ENCODE data around the gene BRWD1.

BRWD1 gene

GRCh38 chr21:39313571-39314142 is at the start of gene BRWD1:
BRWD1 (minus strand) TSS chr21:39313632; CDS start chr21:39313491, 141 bp downstream.
- peak; percentile 76 for DNase-seq

- no peak for DNase-seq
Measured at GRCh38 chr21:39362733-39363132, 49.3 kb upstream of the BRWD1 start.

- no peak for DNase-seq
Measured at GRCh38 chr21:39359382-39359781, 46.0 kb upstream of the BRWD1 start.

DNA sequence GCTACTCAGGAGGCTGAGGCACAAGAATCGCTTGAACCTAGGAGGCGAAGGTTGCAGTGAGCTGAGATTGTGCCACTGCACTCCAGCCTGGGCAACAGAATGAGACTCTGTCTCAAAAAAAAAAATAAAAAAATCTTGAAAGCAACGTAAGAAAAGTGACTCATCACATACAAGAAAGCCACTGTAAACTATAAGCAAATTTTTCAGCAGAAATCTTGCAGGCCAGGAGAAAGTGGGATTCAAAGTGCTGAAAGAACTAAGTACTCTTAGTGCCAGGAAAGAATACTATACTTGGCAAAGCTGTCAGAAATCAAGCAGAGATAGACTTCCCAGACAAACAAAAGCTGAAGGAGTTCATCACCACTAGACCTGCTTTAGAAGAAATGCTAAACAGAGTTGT is 39.9 kb upstream of the BRWD1 start:
- DNase-seq: no peak

DNA sequence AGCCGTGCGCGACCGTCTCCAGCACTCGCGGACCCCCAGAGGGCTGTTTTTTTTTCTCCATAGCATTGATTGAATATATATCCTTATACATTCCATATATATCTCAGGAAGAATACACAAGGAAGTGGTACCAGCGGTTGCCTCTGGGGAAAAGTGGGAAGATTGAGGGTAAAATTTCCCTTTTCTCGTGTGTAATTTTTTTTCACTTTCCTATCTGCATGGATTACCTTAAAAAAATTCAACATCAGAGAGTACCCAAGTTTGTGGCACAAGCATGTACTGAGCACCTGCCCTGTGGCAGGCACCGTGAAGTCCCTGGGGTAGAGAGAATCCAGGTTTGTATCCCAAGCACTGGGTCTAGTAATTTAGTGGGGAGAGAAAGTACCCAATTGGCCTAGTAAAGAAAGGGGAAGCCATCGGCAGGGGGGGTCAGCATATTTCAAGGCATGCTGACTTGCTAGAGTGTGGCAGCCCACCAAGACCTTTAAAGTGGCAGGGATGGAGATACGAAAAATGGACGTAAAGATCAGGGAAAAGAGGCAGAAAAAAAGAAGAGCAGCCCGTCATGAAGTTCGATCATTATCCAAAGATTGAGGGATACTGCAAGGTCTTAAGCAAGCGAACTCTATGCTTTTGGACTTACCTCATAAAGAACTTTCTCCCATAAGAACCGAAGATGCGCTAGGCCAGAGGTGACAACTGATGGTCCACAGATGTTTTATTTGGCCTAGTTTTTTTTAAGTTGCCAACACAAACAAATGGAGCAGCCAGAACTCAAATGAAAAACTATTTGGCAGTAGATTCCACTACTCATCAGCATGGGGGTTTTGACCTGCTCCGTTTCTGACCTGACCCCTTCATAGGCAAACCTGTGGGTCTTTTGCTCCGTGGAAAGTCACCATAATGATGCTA is 36.9 kb upstream of the BRWD1 start:
- no peak for DNase-seq

GRCh38 chr21:39349211-39350093 is 36.0 kb upstream of the BRWD1 start:
- DNase-seq: peak; percentile 97

DNA sequence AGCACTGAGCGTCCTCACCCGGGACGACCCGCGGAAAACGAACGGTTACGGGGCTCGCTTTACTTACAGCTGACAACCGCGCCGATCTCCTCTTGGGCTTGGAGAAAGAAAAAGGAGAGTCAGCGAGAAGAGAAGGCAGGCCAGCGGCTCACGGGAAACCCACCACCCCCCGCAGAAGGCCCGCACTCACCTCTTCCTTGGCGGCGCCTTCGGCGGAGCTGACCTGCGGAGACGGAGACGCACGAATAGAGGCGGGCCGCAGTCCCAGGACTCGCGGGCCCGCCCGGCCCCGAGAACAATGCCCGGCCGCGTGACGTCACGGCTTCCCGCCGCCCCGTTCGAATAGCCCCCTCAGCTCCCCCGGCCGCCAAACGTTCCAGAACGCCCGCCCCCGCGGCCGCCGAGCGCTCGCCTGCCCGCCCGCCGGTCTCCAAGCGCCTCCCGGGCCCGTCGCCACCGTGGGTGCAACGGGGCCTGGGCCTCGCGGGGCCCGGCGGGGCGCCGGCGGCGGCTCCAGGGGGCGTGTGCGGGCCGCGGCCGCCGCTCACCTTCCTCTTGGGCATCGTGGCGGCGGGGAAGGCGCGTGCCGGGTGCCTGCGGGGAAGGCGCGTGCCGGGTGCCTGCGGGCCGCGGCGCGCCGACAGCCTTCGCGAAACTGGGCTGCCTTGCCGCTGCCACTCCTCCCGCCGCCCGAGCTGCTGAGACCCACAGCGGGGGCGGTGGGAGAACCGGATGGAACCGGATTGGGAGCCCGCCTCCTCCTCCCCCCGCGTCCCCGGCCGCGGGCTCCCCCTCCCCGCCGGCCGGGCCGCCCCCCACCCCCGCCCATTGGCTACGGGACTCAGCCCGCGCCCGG is 35.2 kb upstream of the BRWD1 start, which contains the start of gene HMGN1:
HMGN1 (minus strand) TSS at position 734 of the 856 bp plus-strand sequence; CDS start at position 563, 171 bp downstream.
- DNase-seq: peak; percentile 90

- no peak for DNase-seq
Measured at GRCh38 chr21:39348040-39348354, 34.6 kb upstream of the BRWD1 start.

GRCh38 chr21:39347537-39347936 is 34.1 kb upstream of the BRWD1 start:
- no peak for DNase-seq

DNA sequence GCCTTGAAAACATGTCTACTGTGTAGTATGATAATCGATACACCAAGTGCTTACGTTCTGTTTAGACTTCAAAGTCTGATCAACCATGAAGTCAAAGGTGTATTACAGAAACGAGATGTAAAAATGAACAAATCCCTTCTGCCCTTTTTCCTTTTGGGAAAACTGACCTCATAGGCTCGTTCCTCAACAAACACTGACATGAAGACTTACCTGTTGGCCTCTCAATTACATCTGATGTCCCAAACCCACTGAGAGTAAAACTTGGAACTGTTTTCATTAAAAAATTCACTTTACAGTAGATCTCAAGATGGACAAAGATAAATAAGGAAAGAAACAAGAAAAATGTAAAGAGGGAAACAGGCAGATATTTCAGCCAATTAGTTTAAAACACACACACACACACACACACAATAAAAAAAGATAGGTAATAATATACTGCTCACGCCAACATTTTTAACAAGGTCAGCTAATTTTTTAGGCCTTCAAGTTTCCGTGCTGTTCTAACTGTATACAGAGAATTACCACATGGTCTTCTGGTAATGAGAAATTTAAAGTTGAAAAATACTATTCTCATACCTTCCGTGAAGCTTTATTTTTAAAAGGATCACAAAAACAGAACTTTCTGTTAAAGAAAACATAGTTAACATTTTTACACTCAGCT is 33.4 kb upstream of the BRWD1 start:
- DNase-seq: no peak

DNA sequence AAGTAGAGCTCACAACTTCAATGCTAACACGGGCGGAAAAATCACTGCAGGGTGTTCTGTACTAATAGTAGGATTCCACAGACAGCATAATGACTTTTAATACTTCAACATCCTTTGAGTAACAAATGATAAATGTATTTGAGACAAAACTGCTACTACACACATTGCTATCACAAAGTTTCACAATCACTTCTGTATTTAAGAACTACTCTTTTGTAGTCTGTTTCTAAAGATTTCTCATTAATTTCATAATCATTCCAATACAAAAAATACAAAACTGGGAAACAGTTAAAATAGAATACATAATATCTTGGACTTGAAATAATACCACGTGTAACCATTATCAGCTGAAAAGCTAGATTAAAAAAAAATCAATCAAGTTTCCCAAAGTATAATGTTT is 32.8 kb upstream of the BRWD1 start:
- DNase-seq: no peak

DNA sequence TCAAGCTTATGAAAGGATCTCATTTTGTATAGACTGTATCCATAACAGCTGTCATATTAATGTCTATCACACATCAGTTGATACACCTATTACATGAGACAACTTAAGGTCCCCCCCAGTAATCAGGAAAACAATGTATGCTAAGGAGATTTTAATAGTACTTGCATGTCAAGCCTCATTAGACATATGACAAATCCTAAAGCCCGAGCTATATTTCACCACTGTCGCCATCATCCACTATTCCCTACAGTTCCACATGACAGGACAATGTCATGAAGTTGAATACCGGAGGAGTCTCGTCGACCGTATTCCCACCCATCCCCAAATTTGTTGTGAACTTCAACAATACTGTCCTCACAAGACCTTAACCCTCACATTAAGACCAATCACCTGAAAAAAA is 32.0 kb upstream of the BRWD1 start:
- no peak for DNase-seq

GRCh38 chr21:39344848-39345247 is 31.4 kb upstream of the BRWD1 start:
- DNase-seq: no peak

- DNase-seq: no peak
Measured at GRCh38 chr21:39341249-39341923, 28.0 kb upstream of the BRWD1 start.

DNA sequence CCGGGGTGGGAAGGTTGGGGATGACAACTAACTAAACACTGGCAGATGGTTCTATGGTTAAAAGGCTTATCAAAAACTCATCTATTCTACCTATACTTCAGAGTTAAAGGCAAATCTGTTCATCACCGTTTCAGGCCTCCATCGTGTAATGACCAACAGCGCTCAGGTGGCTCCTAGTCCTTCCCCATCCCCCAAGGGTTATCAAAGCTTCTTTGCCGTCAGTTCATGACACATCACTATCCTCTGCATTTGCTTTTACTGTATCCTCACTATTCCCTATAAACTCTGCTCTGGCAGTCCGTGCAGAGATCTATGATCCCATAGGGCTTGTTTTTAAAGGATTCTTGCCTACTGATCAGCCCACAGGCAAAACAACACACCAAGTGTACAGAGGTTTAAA is 27.3 kb upstream of the BRWD1 start:
- DNase-seq: no peak

DNA sequence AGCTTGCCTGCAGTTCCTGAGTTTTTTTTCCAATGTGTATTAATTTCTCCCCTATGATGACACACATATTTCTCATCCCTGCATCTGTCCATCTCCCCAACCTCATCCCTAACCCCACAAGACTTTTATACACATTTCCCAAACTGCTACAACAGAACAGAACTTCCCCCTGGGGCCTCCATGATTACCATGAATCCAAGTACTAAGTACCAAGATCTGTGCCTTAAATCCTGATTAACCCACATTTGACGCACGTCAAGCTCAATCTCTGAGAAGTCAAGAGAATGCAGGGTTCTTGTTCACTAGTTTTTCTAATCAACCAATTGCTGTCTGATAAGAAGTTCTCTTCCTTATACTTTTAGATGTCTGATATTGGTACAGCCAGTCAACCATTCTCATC is 25.8 kb upstream of the BRWD1 start:
- no peak for DNase-seq

GRCh38 chr21:39336457-39337008 is 23.1 kb upstream of the BRWD1 start:
- no peak for DNase-seq

DNA sequence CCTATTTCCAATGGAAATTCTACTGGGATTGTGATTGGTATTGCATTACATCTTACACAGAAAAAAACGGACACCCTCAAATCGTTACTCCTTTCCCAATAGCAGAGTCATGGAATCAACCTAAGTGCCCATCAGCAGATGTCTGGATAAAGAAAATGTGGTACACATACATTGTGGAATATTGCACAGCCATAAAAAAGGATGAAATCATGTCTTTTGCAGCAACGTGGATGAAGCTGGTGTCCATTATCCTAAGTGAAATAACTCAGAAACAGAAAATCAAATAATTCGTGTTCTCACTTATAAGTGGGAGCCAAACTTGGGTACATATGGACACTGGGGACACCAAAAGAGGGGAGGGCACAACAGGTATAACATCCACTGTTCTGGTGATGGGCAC is 21.2 kb upstream of the BRWD1 start:
- DNase-seq: no peak

DNA sequence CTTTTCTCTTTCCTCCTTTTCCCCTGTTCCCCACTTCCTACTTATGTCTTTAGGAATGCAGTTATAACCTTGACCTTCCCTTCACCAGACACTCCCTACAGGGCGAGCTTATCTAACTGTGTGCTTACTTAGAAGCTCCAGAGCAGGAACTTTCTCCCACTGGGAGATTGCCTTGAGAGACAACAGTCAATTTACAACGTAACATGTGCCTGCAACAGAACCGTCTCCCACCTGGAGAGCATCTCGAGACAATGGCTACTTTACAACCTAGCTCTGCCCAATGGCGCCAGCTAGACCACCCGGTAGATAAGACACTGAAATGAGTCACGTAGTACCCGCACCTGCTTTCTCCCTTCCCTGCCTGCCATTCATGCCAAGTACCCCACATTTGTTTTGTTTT is 18.7 kb upstream of the BRWD1 start:
- no peak for DNase-seq

GRCh38 chr21:39330001-39330400 is 16.6 kb upstream of the BRWD1 start:
- no peak for DNase-seq

GRCh38 chr21:39327727-39328126 is 14.3 kb upstream of the BRWD1 start:
- DNase-seq: no peak

Data from stimulated activated CD4-positive, alpha-beta T cell treated with anti-CD3 and anti-CD28 coated beads, Interleukin-12 subunit alpha, Interleukin-12 subunit beta, amount 100 ng/mL, for 4 hours (primary cell).